OCI-LY3 (cell line): Measurements from ENCODE around the gene LRRC41.
A peak's percentile ranks its signal among the peaks of the same experiment; 100 is the strongest.

Source experiments
- H2AFZ ChIP-seq: fragments of 200-600, 300-600 bp; shearing (Covaris generic); 2 replicates; pipeline ENCODE4 v1.6.0; 2014; ENCODE audit warnings: antibody characterized with exemption, low read depth, low read length
- H3K27ac ChIP-seq: fragments of 200-600, 300-600 bp; sonication (generic); 2 replicates; pipeline ENCODE4 v1.5.1; 2014; ENCODE audit warnings: mild to moderate bottlenecking, low read length, moderate library complexity, mixed read lengths
- H3K27me3 ChIP-seq: fragments of 200-600, 300-600 bp; sonication (generic); 2 replicates; pipeline ENCODE4 v1.6.1; 2014; ENCODE audit warnings: low read depth, low read length, mixed read lengths
- H3K36me3 ChIP-seq: fragments of 200-600, 300-600 bp; sonication (generic); replicated peaks from 2 replicates; pipeline ENCODE3; 2014; ENCODE audit warnings: low read depth, low read length, mixed read lengths
- H3K4me1 ChIP-seq: fragments of 300-600, 200-600 bp; sonication (generic); 2 replicates; pipeline ENCODE4 v1.6.1; 2014; ENCODE audit warnings: low read length, mixed read lengths
- H3K4me2 ChIP-seq: fragments of 200-600, 300-600 bp; sonication (generic); 2 replicates; pipeline ENCODE4 v1.6.1; 2014; ENCODE audit warnings: low read length, mixed read lengths
- H3K4me3 ChIP-seq: fragments of 300-600, 200-600 bp; sonication (generic); 2 replicates; pipeline ENCODE4 v1.5.1; 2014; ENCODE audit warnings: antibody characterized with exemption, mild to moderate bottlenecking, low read length, moderate library complexity
- H3K79me2 ChIP-seq: fragments of 300-600, 200-600 bp; shearing (Covaris generic); 2 replicates; pipeline ENCODE4 v1.6.1; 2014; ENCODE audit warnings: mild to moderate bottlenecking, low read length, mixed read lengths
- H3K9ac ChIP-seq: fragments of 300-600, 200-600 bp; shearing (Covaris generic); 2 replicates; pipeline ENCODE4 v1.6.0; 2014; ENCODE audit warnings: mild to moderate bottlenecking, low read length, moderate library complexity
- H3K9me3 ChIP-seq: fragments of 200-600, 300-600 bp; shearing (Covaris generic); 2 replicates; pipeline ENCODE4 v1.6.1; 2014; ENCODE audit warnings: low read length, mixed read lengths; ENCODE audit not compliant: insufficient read depth
- H4K20me1 ChIP-seq: fragments of 200-600, 300-600 bp; sonication (generic); 2 replicates; pipeline ENCODE4 v1.6.1; 2016; ENCODE audit warnings: low read length, mixed read lengths; ENCODE audit not compliant: insufficient read depth
- EZH2phosphoT487 ChIP-seq: fragments of 200-600 bp; shearing (Covaris generic); IDR thresholded peaks from 2 replicates; pipeline ENCODE4 v1.6.1; 2018; ENCODE audit warnings: antibody characterized with exemption, mixed run types, low read depth
- TF ChIP-seq, protein P1 (sequence below): fragments of 200-600, 300-600 bp; sonication (generic); IDR thresholded peaks from 2 replicates; pipeline ENCODE4 v1.5.1; 2014; ENCODE audit warnings: antibody characterized with exemption, low read length, low read depth

Gene LRRC41

DNA sequence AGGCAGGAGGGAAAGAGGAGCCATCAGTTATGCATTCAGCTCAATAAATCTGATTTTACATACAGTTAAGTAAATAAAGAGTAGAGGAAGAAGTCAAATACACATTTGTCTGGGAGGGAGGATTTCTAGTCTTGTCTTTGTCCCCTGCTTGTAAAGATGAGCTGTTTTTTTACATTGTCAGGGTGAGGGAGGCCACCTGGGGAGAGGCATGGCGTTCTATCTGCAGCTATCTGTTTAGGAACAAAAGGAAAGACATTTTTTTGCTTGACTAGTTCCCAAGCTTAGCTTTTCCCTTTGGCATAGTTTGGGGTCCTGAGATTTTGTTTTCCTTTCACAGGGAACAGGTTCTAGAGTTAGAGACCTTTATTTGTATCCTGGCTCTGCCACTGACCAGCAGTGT is 40.9 kb downstream of the LRRC41 start:
- peaks cover 13% of the 10 kb centered on the region for H3K36me3 ChIP-seq
- no peak for TF ChIP-seq EZH2phosphoT487
- TF ChIP-seq, protein P1, sequence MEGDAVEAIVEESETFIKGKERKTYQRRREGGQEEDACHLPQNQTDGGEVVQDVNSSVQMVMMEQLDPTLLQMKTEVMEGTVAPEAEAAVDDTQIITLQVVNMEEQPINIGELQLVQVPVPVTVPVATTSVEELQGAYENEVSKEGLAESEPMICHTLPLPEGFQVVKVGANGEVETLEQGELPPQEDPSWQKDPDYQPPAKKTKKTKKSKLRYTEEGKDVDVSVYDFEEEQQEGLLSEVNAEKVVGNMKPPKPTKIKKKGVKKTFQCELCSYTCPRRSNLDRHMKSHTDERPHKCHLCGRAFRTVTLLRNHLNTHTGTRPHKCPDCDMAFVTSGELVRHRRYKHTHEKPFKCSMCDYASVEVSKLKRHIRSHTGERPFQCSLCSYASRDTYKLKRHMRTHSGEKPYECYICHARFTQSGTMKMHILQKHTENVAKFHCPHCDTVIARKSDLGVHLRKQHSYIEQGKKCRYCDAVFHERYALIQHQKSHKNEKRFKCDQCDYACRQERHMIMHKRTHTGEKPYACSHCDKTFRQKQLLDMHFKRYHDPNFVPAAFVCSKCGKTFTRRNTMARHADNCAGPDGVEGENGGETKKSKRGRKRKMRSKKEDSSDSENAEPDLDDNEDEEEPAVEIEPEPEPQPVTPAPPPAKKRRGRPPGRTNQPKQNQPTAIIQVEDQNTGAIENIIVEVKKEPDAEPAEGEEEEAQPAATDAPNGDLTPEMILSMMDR: no peak

DNA sequence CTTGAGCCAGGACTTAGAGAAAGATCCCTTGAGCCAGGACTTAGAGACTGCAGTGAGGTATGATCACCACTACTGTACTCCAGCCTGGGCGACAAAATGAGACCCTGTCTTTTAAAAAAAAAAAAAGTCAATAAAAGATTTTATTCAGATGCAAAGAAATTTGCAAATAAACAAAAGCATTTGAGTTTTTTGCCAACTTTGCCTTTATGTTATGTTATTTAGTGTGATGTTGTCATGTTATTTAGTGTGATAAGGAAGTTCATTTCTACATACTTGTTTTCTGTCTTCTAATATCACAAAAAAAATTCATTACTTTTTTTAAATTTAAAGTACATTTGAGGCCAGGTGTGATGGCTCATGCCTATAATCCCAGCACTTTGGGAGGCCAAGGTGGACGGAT is 46.9 kb downstream of the LRRC41 start:
- Histone ChIP-seq H3K27me3 (no peaks in the 10 kb centered on the region), H2AFZ (no peak overlapping the region), H3K4me3 (no peak overlapping the region), H3K27ac (no peak overlapping the region), H3K9me3 (no peaks in the 10 kb centered on the region), H4K20me1 (no peaks in the 10 kb centered on the region), H3K9ac (no peak overlapping the region), H3K79me2 (no peaks in the 10 kb centered on the region), H3K4me1 (no peaks in the 10 kb centered on the region), H3K4me2 (no peak overlapping the region), H3K36me3 (peaks cover 9% of the 10 kb centered on the region)
- TF ChIP-seq, protein P1: no peak
- no peak for TF ChIP-seq EZH2phosphoT487

More for the DNA sequence above, 40.9 kb downstream of the LRRC41 start:
- Histone ChIP-seq H3K79me2 (no peaks in the 10 kb centered on the region), H3K4me2 (no peak overlapping the region), H3K4me1 (no peaks in the 10 kb centered on the region), H3K9me3 (no peaks in the 10 kb centered on the region), H3K9ac (no peak overlapping the region), H4K20me1 (no peaks in the 10 kb centered on the region), H3K4me3 (no peak overlapping the region), H2AFZ (no peak overlapping the region), H3K27me3 (no peaks in the 10 kb centered on the region), H3K27ac (no peak overlapping the region)

DNA sequence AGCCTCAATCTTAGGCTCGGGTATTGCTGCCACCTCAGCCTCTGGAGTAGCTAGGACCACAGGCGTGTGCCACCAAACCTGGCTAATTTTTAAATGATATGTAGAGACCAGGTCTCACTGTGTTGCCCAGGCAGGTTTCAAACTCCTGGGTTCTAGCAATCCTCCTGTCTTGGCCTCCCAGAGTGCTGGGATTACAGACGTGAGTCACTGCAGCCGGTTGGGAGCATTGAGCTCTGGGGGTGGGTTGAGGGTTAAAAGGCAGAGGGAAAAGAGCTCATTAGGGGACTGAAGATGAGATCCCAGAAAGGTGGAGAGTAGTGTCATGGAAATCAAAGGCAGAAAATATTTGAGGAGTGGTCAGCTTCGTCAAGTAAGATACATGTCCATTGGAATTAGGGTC is 48.7 kb downstream of the LRRC41 start:
- Histone ChIP-seq H2AFZ (no peak overlapping the region), H4K20me1 (no peaks in the 10 kb centered on the region), H3K27me3 (no peaks in the 10 kb centered on the region), H3K4me2 (no peak overlapping the region), H3K79me2 (peaks cover 3% of the 10 kb centered on the region; the same call in 1 of the 2 replicates), H3K4me3 (no peak overlapping the region), H3K9me3 (no peaks in the 10 kb centered on the region), H3K36me3 (peaks cover 14% of the 10 kb centered on the region), H3K9ac (no peak overlapping the region), H3K4me1 (no peaks in the 10 kb centered on the region), H3K27ac (no peak overlapping the region)
- TF ChIP-seq EZH2phosphoT487: no peak
- TF ChIP-seq, protein P1: no peak

DNA sequence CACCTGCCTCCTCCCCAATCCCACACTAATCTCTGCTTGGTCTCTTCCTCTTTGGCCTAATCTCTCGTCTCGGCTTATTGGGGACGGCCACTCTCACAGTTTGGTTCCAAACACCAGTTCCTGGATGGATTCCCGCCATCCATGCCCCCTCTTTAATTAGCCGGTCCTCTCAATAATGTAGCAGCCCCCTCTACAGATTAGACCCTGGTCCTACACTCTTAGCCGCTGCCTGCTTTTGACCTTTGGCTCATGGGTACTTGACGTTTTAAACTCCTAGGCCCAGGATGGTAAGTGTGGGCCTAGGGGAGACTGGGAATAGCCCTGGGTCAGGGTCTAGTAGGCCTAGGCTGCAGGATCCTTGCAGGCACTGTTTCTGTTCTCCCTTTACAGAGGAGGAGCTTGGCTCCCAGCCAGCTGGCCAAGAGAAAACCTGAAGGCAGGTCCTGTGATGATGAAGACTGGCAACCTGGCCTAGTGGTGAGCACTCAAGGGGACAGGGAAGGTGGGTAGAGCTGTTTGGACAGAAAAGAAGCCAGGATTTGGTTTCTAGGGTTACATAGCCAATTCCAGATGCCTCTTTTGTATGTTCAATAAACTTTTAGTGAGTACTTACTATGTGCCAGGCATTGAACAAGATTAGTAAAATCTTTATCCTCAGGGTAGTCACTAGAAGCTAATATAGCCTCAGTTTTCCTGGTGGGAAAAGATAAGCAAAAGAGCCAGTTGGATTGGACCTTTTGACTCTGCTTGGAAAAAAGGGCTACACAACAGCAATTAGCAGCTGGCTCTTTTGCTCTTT is 55.1 kb downstream of the LRRC41 start:
- no peaks in the 10 kb centered on the region for H4K20me1 ChIP-seq
- H3K27me3 ChIP-seq: no peaks in the 10 kb centered on the region
- peaks cover 20% of the 10 kb centered on the region for H3K36me3 ChIP-seq
- H3K27ac ChIP-seq: peak overlapping the region; percentile 43
- H3K4me2 ChIP-seq: peak overlapping the region; percentile 91
- peaks cover 16% of the 10 kb centered on the region for H3K4me1 ChIP-seq
- H3K4me3 ChIP-seq: peak overlapping the region; percentile 95
- TF ChIP-seq EZH2phosphoT487: no peak
- TF ChIP-seq, protein P1: peak; percentile 6; the same call in 1 of the 2 replicates
- H2AFZ ChIP-seq: no peak overlapping the region
- H3K9ac ChIP-seq: peak overlapping the region; percentile 79
- peaks cover 23% of the 10 kb centered on the region for H3K79me2 ChIP-seq
- H3K9me3 ChIP-seq: no peaks in the 10 kb centered on the region
